Muscle of arm (tissue), 12 donors: Measurements from ENCODE around the gene BFSP1. TPM values are rescaled to one million over a fixed set of nuclear protein-coding genes. Genes with fewer than 3 reads are reported as not detected.

Source experiments
- DNase-seq: peaks from one replicate; pipeline ENCODE4 v3.0.0-alpha.2; 2013
- polyA plus RNA-seq, 12 donors: library from polyadenylated mRNA; unstranded; fragments of 120-200 nt; gene quantifications; one replicate each; pipeline ENCODE4 v1.2.1, GENCODE V29; 2013; ENCODE audit not compliant: insufficient read length in 12 of 12

Gene BFSP1
- polyA plus RNA-seq, 12 donors = 1.9 to 4.0 (median 2.8) TPM; not detected in 2

- DNase-seq = peak; percentile 85
Observed at GRCh38 chr20:17558154-17558940, 27.2 kb upstream of the BFSP1 start.

- no peak for DNase-seq
Observed at GRCh38 chr20:17557675-17558006, 26.5 kb upstream of the BFSP1 start.

GRCh38 chr20:17556837-17557674, 25.9 kb upstream of the BFSP1 start:
- DNase-seq = peak; percentile 75

GRCh38 chr20:17555106-17555505, 23.9 kb upstream of the BFSP1 start:
- no peak for DNase-seq

- DNase-seq = no peak
Observed at GRCh38 chr20:17549131-17549530, 18.0 kb upstream of the BFSP1 start.

GRCh38 chr20:17545127-17545526, 13.9 kb upstream of the BFSP1 start:
- no peak for DNase-seq

GRCh38 chr20:17543531-17544131, 12.5 kb upstream of the BFSP1 start:
- peak; percentile 47 for DNase-seq

- peak; percentile 69 for DNase-seq
Observed at GRCh38 chr20:17542993-17543412, 11.8 kb upstream of the BFSP1 start.

GRCh38 chr20:17542481-17542880, 11.3 kb upstream of the BFSP1 start:
- DNase-seq = no peak

GRCh38 chr20:17541996-17542395, 10.8 kb upstream of the BFSP1 start:
- no peak for DNase-seq

GRCh38 chr20:17541596-17541995, 10.4 kb upstream of the BFSP1 start:
- no peak for DNase-seq

GRCh38 chr20:17538517-17539170, 7.5 kb upstream of the BFSP1 start:
- DNase-seq = no peak

- no peak for DNase-seq
Observed at GRCh38 chr20:17537959-17538358, 6.8 kb upstream of the BFSP1 start.

- peak; percentile 76 for DNase-seq
Observed at GRCh38 chr20:17536944-17537444, 5.8 kb upstream of the BFSP1 start.

- no peak for DNase-seq
Observed at GRCh38 chr20:17534077-17534476, 2.9 kb upstream of the BFSP1 start.

GRCh38 chr20:17533396-17533795, 2.2 kb upstream of the BFSP1 start:
- DNase-seq = no peak

GRCh38 chr20:17531665-17532025, 466 bp upstream of the BFSP1 start:
- no peak for DNase-seq

- DNase-seq = no peak
Observed at GRCh38 chr20:17530153-17530552, 1.0 kb downstream of the BFSP1 start.

- no peak for DNase-seq
Observed at GRCh38 chr20:17529586-17529985, 1.6 kb downstream of the BFSP1 start.

- DNase-seq = no peak
Observed at GRCh38 chr20:17525650-17526049, 5.5 kb downstream of the BFSP1 start.

- no peak for DNase-seq
Observed at GRCh38 chr20:17525132-17525531, 6.0 kb downstream of the BFSP1 start.

GRCh38 chr20:17524560-17524959, 6.6 kb downstream of the BFSP1 start:
- DNase-seq = no peak
